ENCODE measurements around the gene RPL37. TPM values are rescaled to one million over a fixed set of nuclear protein-coding genes. Genes with fewer than 3 reads are reported as not detected.

The RPL37 gene
- total RNA-seq, 1 experiment from 2014 or later = 1,038 TPM

- no peak for DNase-seq
- Mint-ChIP-seq H3K4me3 (ENCODE audit: low read depth, unreplicated experiment) (peak overlapping the region; percentile 89), H3K27me3 (ENCODE audit: unreplicated experiment) (no peaks in the 10 kb centered on the region), H3K36me3 (ENCODE audit: insufficient read depth, unreplicated experiment) (peaks cover 83% of the 10 kb centered on the region), H3K4me1 (ENCODE audit: low read depth, unreplicated experiment) (peaks cover 46% of the 10 kb centered on the region), H3K27ac (ENCODE audit: unreplicated experiment) (peak overlapping the region; percentile 87), H3K9me3 (ENCODE audit: low read depth, unreplicated experiment) (no peaks in the 10 kb centered on the region)
- BruUV-seq (replicated peaks) = no TSS peak
- CTCF ChIA-PET = no interaction called here
- intact Hi-C loops (cut with micrococcal nuclease; ENCODE audit: unreplicated experiment) = no loop called here
- no peak for TF ChIP-seq CTCF (IDR thresholded peaks at IDR 0.05; ENCODE audit: unreplicated experiment)
Measured at GRCh38 chr5:40832345-40832744, 2.7 kb downstream of the RPL37 start.

GRCh38 chr5:40831346-40832210 lies 3.4 kb downstream of the RPL37 start:
- no peak for DNase-seq
- Mint-ChIP-seq H3K4me1 (ENCODE audit: low read depth, unreplicated experiment) (peaks cover 42% of the 10 kb centered on the region), H3K4me3 (ENCODE audit: low read depth, unreplicated experiment) (peak overlapping the region; percentile 89), H3K27ac (ENCODE audit: unreplicated experiment) (peak overlapping the region; percentile 87), H3K36me3 (ENCODE audit: insufficient read depth, unreplicated experiment) (peaks cover 91% of the 10 kb centered on the region), H3K27me3 (ENCODE audit: unreplicated experiment) (no peaks in the 10 kb centered on the region), H3K9me3 (ENCODE audit: low read depth, unreplicated experiment) (no peaks in the 10 kb centered on the region)
- BruUV-seq (replicated peaks) = no TSS peak
- intact Hi-C loops (cut with micrococcal nuclease; ENCODE audit: unreplicated experiment) = no loop called here
- TF ChIP-seq CTCF (IDR thresholded peaks at IDR 0.05; ENCODE audit: unreplicated experiment) = no peak
- CTCF ChIA-PET = no interaction called here

GRCh38 chr5:40829748-40830533 lies 5.1 kb downstream of the RPL37 start:
- Mint-ChIP-seq H3K9me3 (ENCODE audit: low read depth, unreplicated experiment) (no peaks in the 10 kb centered on the region), H3K4me1 (ENCODE audit: low read depth, unreplicated experiment) (peaks cover 37% of the 10 kb centered on the region), H3K4me3 (ENCODE audit: low read depth, unreplicated experiment) (no peak overlapping the region), H3K27me3 (ENCODE audit: unreplicated experiment) (no peaks in the 10 kb centered on the region), H3K36me3 (ENCODE audit: insufficient read depth, unreplicated experiment) (peaks cover 92% of the 10 kb centered on the region), H3K27ac (ENCODE audit: unreplicated experiment) (peak overlapping the region; percentile 31)
- BruUV-seq (replicated peaks) = no TSS peak
- DNase-seq = no peak
- intact Hi-C loops (cut with micrococcal nuclease; ENCODE audit: unreplicated experiment) = no loop called here
- CTCF ChIA-PET = no interaction called here
- no peak for TF ChIP-seq CTCF (IDR thresholded peaks at IDR 0.05; ENCODE audit: unreplicated experiment)

GRCh38 chr5:40828690-40829661 lies 6.0 kb downstream of the RPL37 start:
- BruUV-seq (replicated peaks) = no TSS peak
- DNase-seq = no peak
- CTCF ChIA-PET = interaction anchor here (0.6 kb wide), 1 partner anchor 79 kb away, joined by 5 read pairs; no protein-coding TSS in a partner anchor
- Mint-ChIP-seq H3K4me3 (ENCODE audit: low read depth, unreplicated experiment) (no peak overlapping the region), H3K4me1 (ENCODE audit: low read depth, unreplicated experiment) (peaks cover 37% of the 10 kb centered on the region), H3K36me3 (ENCODE audit: insufficient read depth, unreplicated experiment) (peaks cover 85% of the 10 kb centered on the region), H3K27ac (ENCODE audit: unreplicated experiment) (peak overlapping the region; percentile 31), H3K27me3 (ENCODE audit: unreplicated experiment) (no peaks in the 10 kb centered on the region), H3K9me3 (ENCODE audit: low read depth, unreplicated experiment) (no peaks in the 10 kb centered on the region)
- intact Hi-C loops (cut with micrococcal nuclease; ENCODE audit: unreplicated experiment) = no loop called here
- TF ChIP-seq CTCF (IDR thresholded peaks at IDR 0.05; ENCODE audit: unreplicated experiment) = no peak

All from Calu3 (cell line).